Measurements from ENCODE around the gene NUCB2. TPM values are rescaled to one million over a fixed set of nuclear protein-coding genes. Genes with fewer than 3 reads are reported as not detected.

The NUCB2 gene
- total and polyA plus RNA-seq, 2 of the 13 experiments (the other 11 are each of a cell fraction or from before 2014, with no cell fraction given): 54.2 to 82.4 TPM

GRCh38 chr11:17353821-17354600 is 77.5 kb downstream of the NUCB2 start (continued):
- TF ChIP-seq AHDC1 (CRISPR knock-in tag; IDR thresholded peaks at IDR 0.05; ENCODE audit: borderline replicate concordance) (no peak), ZUFSP (CRISPR knock-in tag; IDR thresholded peaks at IDR 0.05; ENCODE audit: borderline replicate concordance) (no peak), GFI1 (CRISPR knock-in tag; IDR thresholded peaks at IDR 0.05; ENCODE audit: borderline replicate concordance) (peak; percentile 12), PBX3 (CRISPR knock-in tag; IDR thresholded peaks at IDR 0.05; ENCODE audit: borderline replicate concordance) (no peak), TBX2 (CRISPR knock-in tag; IDR thresholded peaks at IDR 0.05; ENCODE audit: borderline replicate concordance) (no peak), ZNF44 (CRISPR knock-in tag; IDR thresholded peaks at IDR 0.05) (0 out of 2 replicates have a peak, but pooled peaks have one; percentile 5), ZSCAN25 (CRISPR knock-in tag; IDR thresholded peaks at IDR 0.05) (0 out of 2 replicates have a peak, but pooled peaks have one; percentile 17), IRF9 (CRISPR knock-in tag; IDR thresholded peaks at IDR 0.05; ENCODE audit: borderline replicate concordance) (no peak), NCOR1 (IDR thresholded peaks at IDR 0.05; ENCODE audit: borderline replicate concordance, low read length) (peak; percentile 48; the same call in 1 of the 2 replicates), MEIS1 (CRISPR knock-in tag; IDR thresholded peaks at IDR 0.05; ENCODE audit: borderline replicate concordance) (no peak), AHR (CRISPR knock-in tag; IDR thresholded peaks at IDR 0.05) (no peak), ZBTB33 (CRISPR knock-in tag; IDR thresholded peaks at IDR 0.05) (no peak), DRAP1 (CRISPR knock-in tag; IDR thresholded peaks at IDR 0.05) (no peak), HMG20A (CRISPR knock-in tag; IDR thresholded peaks at IDR 0.05; ENCODE audit: borderline replicate concordance) (no peak), PHF8 (CRISPR knock-in tag; IDR thresholded peaks at IDR 0.05) (peak; percentile 6), ZNF432 (CRISPR knock-in tag; IDR thresholded peaks at IDR 0.05; ENCODE audit: borderline replicate concordance) (no peak)
